HepG2 (cell line): Measurements from ENCODE around the gene ZFHX3. TPM values are rescaled to one million over a fixed set of nuclear protein-coding genes. Genes with fewer than 3 reads are reported as not detected.

Experiments
- ATF7 ChIP-seq, 2 experiments: fragments of 450-650 bp in 1 of 2; sonication (generic) in 1 of 2; formaldehyde crosslinking in 1 of 2; IDR thresholded peaks; 2 replicates each; pipeline versions ENCODE4 v1.4.0 to v1.6.1; 2016 to 2020; ENCODE audit warnings: antibody characterized with exemption in 1 of 2, mild to moderate bottlenecking in 1 of 2, missing genetic modification reagents in 1 of 2
- BCL6 ChIP-seq: IDR thresholded peaks from 2 replicates; pipeline ENCODE4 v1.6.1; 2016; ENCODE audit warnings: missing genetic modification reagents, missing compliant biosample characterization
- CEBPB ChIP-seq: IDR thresholded peaks from 2 replicates; pipeline ENCODE4 v1.6.1; 2011; ENCODE audit warnings: low read depth, low read length, improper control_type of control experiment, borderline replicate concordance
- FOSL2 ChIP-seq: sonication (generic); formaldehyde crosslinking; IDR thresholded peaks from 2 replicates; pipeline ENCODE4 v1.4.0; 2020; ENCODE audit warnings: missing genetic modification reagents
- FOXK1 ChIP-seq: sonication (generic); formaldehyde crosslinking; IDR thresholded peaks from 2 replicates; pipeline ENCODE4 v1.4.0; 2020; ENCODE audit warnings: low read depth, missing genetic modification reagents, borderline replicate concordance
- GATAD2A ChIP-seq: IDR thresholded peaks from 2 replicates; pipeline ENCODE4 v1.6.1; 2016
- GMEB2 ChIP-seq: IDR thresholded peaks from 2 replicates; pipeline ENCODE4 v1.6.1; 2016; ENCODE audit warnings: missing biosample characterization, missing genetic modification reagents, low read depth
- HDAC6 ChIP-seq: fragments of 200-600 bp; sonication (generic); IDR thresholded peaks from 2 replicates; pipeline ENCODE4 v1.7.0; 2017; ENCODE audit warnings: mild to moderate bottlenecking, antibody characterized with exemption, low read length, low read depth
- HMG20A ChIP-seq: IDR thresholded peaks from 2 replicates; pipeline ENCODE4 v1.6.1; 2016; ENCODE audit warnings: borderline replicate concordance
- JUND ChIP-seq: sonication (generic); formaldehyde crosslinking; IDR thresholded peaks from 2 replicates; pipeline ENCODE4 v1.8.0; 2022; ENCODE audit warnings: mild to moderate bottlenecking, missing genetic modification reagents
- MAFG ChIP-seq: sonication (generic); formaldehyde crosslinking; IDR thresholded peaks from 2 replicates; pipeline ENCODE4 v1.5.1; 2020; ENCODE audit warnings: mild to moderate bottlenecking, missing genetic modification reagents
- SOX13 ChIP-seq, 3 experiments: fragments of 450-650 bp in 1 of 3; sonication (generic) in 1 of 3; formaldehyde crosslinking in 1 of 3; IDR thresholded peaks in 2 of 3; conservative IDR thresholded peaks in 1 of 3; 2 replicates each; pipeline versions ENCODE4 v1.5.0 to v1.6.1; 2016 to 2020; ENCODE audit warnings: antibody characterized with exemption in 1 of 3, mild to moderate bottlenecking in 1 of 3, missing compliant biosample characterization in 1 of 3, missing genetic modification reagents in 1 of 3, moderate library complexity in 1 of 3
- ZNF503 ChIP-seq: sonication (generic); formaldehyde crosslinking; IDR thresholded peaks from 2 replicates; pipeline ENCODE4 v1.4.0; 2020; ENCODE audit warnings: missing genetic modification reagents
- ZNF580 ChIP-seq: IDR thresholded peaks from 2 replicates; pipeline ENCODE4 v1.6.1; 2016; ENCODE audit warnings: low read depth, borderline replicate concordance
- ZNF609 ChIP-seq: sonication (generic); formaldehyde crosslinking; IDR thresholded peaks from 2 replicates; pipeline ENCODE4 v1.4.0; 2020; ENCODE audit warnings: mild to moderate bottlenecking, missing genetic modification reagents, borderline replicate concordance
- ZNF788 ChIP-seq: sonication (generic); formaldehyde crosslinking; IDR thresholded peaks from 2 replicates; pipeline ENCODE4 v1.5.0; 2020; ENCODE audit warnings: mild to moderate bottlenecking, missing genetic modification reagents, borderline replicate concordance
- ZNF878 ChIP-seq: sonication (generic); formaldehyde crosslinking; IDR thresholded peaks from 2 replicates; pipeline ENCODE4 v1.8.1; 2023; ENCODE audit warnings: mild to moderate bottlenecking, missing genetic modification reagents, moderate library complexity
- polyA plus RNA-seq, 8 experiments: library from polyadenylated mRNA; depleted of rRNA in 3 of 8; stranded (reverse) in 7 of 8; unstranded in 1 of 8; fragments of >200 nt; fragmentation: Illumina TruSeq in 4 of 8; extraction: Trizol in 4 of 8; gene quantifications; 2 replicates each; pipeline versions ENCODE4 v1.2.1 to v1.2.3, GENCODE V29; 2011 to 2016; ENCODE audit warnings: low read depth in 4 of 8, missing spikeins in 1 of 8, mixed read lengths in 1 of 8; ENCODE audit not compliant: insufficient read depth in 1 of 8
- total RNA-seq, 5 experiments: library from RNA; depleted of rRNA; stranded (reverse); fragments of >200 nt; fragmentation: Illumina TruSeq; extraction: Trizol; gene quantifications; 2 replicates each; pipeline ENCODE4 v1.2.3, GENCODE V29; 2016; ENCODE audit warnings: low read depth in 1 of 5

ZFHX3 gene
- total and polyA plus RNA-seq, 2 of the 13 experiments (the other 11 are each of a cell fraction or from before 2014, with no cell fraction given) = 5.0 to 6.0 TPM

- TF ChIP-seq ZNF503 (CRISPR knock-in tag) = no peak
- 0 out of 2 replicates have a peak, but pooled peaks have one; percentile 30 for TF ChIP-seq ZNF788 (CRISPR knock-in tag)
- TF ChIP-seq HMG20A = peak; percentile 12; the same call in 1 of the 2 replicates
- TF ChIP-seq MAFG = no peak
- TF ChIP-seq JUND (CRISPR knock-in tag) = no peak
- no peak for TF ChIP-seq SOX13 (IDR thresholded peaks at IDR 0.05)
- TF ChIP-seq SOX13 (CRISPR knock-in tag; conservative IDR thresholded peaks at IDR 0.05 in 1 of 2, IDR thresholded peaks at IDR 0.05 in 1 of 2) = peak in 1 of 2 experiments; percentile 51; a peak in 1 of 4 replicates
- no peak for TF ChIP-seq FOXK1 (CRISPR knock-in tag)
- no peak for TF ChIP-seq ZNF878 (CRISPR knock-in tag)
- peak; percentile 81 for TF ChIP-seq GATAD2A (CRISPR knock-in tag)
- no peak for TF ChIP-seq ATF7 (IDR thresholded peaks at IDR 0.05)
- no peak for TF ChIP-seq ATF7 (CRISPR knock-in tag; IDR thresholded peaks at IDR 0.05)
- peak; percentile 72 for TF ChIP-seq FOSL2 (CRISPR knock-in tag)
- TF ChIP-seq CEBPB = peak; percentile 89
- no peak for TF ChIP-seq ZNF580 (CRISPR knock-in tag)
- 0 out of 2 replicates have a peak, but pooled peaks have one; percentile 13 for TF ChIP-seq BCL6
- TF ChIP-seq GMEB2 (CRISPR knock-in tag) = no peak
- TF ChIP-seq ZNF609 (CRISPR knock-in tag) = no peak
- no peak for TF ChIP-seq HDAC6
Observed at GRCh38 chr16:72875291-72876031, 172.5 kb downstream of the ZFHX3 start (continued).
